GM12878 (cell line): ENCODE data around the gene ACADS. TPM values are rescaled to one million over a fixed set of nuclear protein-coding genes. Genes with fewer than 3 reads are reported as not detected.

Source experiments
- ATAC-seq: fragments of 200-7000 bp; cut with Tn5 transposase; 3 replicates; pipeline ENCODE4 v1.9.1; 2020; ENCODE audit warnings: mild to moderate bottlenecking, moderate library complexity
- BruUV-seq: library from RNA; stranded (reverse); fragments of 400-500 nt; replicated peaks from 2 replicates; lab custom pipeline; 2021; lab: Mats Ljungman, UMichigan
- CTCF ChIA-PET: fragments of 300-600 bp; sonication (Branson Sonifier 250); formaldehyde crosslinking; extraction: SDS; loops from one replicate; lab custom pipeline; 2021; ENCODE audit warnings: inconsistent platforms; lab: Yijun Ruan, JAX
- POLR2A ChIA-PET: fragments of 350-600 bp; formaldehyde crosslinking; extraction: SDS; loops from one replicate; lab custom pipeline; 2021; ENCODE audit warnings: inconsistent platforms; lab: Charles Lee
- RAD21 ChIA-PET: fragments of 300-600 bp; sonication (Branson Sonifier 250); formaldehyde crosslinking; loops from one replicate; lab custom pipeline; 2023; ENCODE audit warnings: antibody characterized with exemption; ENCODE audit not compliant: unreplicated experiment; lab: Charles Lee
- SMC1A ChIA-PET: fragments of 300-600 bp; sonication (Branson Sonifier 250); formaldehyde crosslinking; loops from one replicate; lab custom pipeline; 2023; ENCODE audit not compliant: unreplicated experiment, uncharacterized antibody; lab: Charles Lee
- DNase-seq: peaks from one replicate; pipeline ENCODE4 v3.0.0-alpha.2; 2011; ENCODE audit warnings: low read depth, low spot score
- FAIRE-seq: peaks from 3 replicates; lab custom pipeline; 2011; peaks lifted over from hg19 to GRCh38; lab: Jason Lieb, UNC
- H2AFZ ChIP-seq: 2 replicates; pipeline ENCODE4 v1.6.0; 2011; ENCODE audit warnings: low read depth, low read length, control low read depth; ENCODE audit not compliant: control insufficient read depth
- H3K27ac ChIP-seq: 2 replicates; pipeline ENCODE4 v1.5.1; 2011; ENCODE audit warnings: control low read depth; ENCODE audit not compliant: control insufficient read depth, insufficient read depth
- H3K27me3 ChIP-seq, 2 experiments: replicated peaks in 1 of 2; 2 replicates each; pipeline versions ENCODE4 v1.6.0 to v1.6.1; 2011; ENCODE audit warnings: low read length in 1 of 2; ENCODE audit not compliant: control insufficient read depth in 2 of 2, insufficient read depth in 2 of 2
- H3K36me3 ChIP-seq, 2 experiments: 2 replicates each; pipeline ENCODE4 v1.5.1; 2011; ENCODE audit warnings: low read length in 1 of 2; ENCODE audit not compliant: control insufficient read depth in 2 of 2, insufficient read depth in 2 of 2
- H3K4me1 ChIP-seq: 2 replicates; pipeline ENCODE4 v1.6.1; 2011; ENCODE audit warnings: mild to moderate bottlenecking, low read length, moderate library complexity, mixed read lengths; ENCODE audit not compliant: control insufficient read depth, insufficient read depth
- H3K4me2 ChIP-seq: 2 replicates; pipeline ENCODE4 v1.6.0; 2011; ENCODE audit warnings: control low read depth; ENCODE audit not compliant: control insufficient read depth, insufficient read depth
- H3K4me3 ChIP-seq: fragments of 200-600 bp; sonication (generic); 2 replicates; pipeline ENCODE4 v1.5.1; 2016
- H3K79me2 ChIP-seq: 2 replicates; pipeline ENCODE4 v1.6.0; 2011; ENCODE audit warnings: low read length; ENCODE audit not compliant: control insufficient read depth, insufficient read depth
- H3K9ac ChIP-seq: 2 replicates; pipeline ENCODE4 v1.8.0; 2011; ENCODE audit warnings: low read length, control low read depth, mixed read lengths; ENCODE audit not compliant: control insufficient read depth, insufficient read depth
- H3K9me3 ChIP-seq: replicated peaks from 3 replicates; pipeline ENCODE4 v1.5.1; 2011; ENCODE audit warnings: mild to moderate bottlenecking, low read length; ENCODE audit not compliant: control insufficient read depth, insufficient read depth
- H4K20me1 ChIP-seq: 2 replicates; pipeline ENCODE4 v1.6.0; 2011; ENCODE audit not compliant: control insufficient read depth, insufficient read depth
- ATF2 ChIP-seq: IDR thresholded peaks from 2 replicates; pipeline ENCODE4 v1.6.1; 2012; ENCODE audit warnings: low read length, inconsistent platforms
- BCL11A ChIP-seq: IDR thresholded peaks from 2 replicates; pipeline ENCODE4 v1.6.1; 2011; ENCODE audit warnings: low read depth, low read length
- BHLHE40 ChIP-seq, 2 experiments: fragments of 450-650 bp in 1 of 2; IDR thresholded peaks; 2 replicates each; pipeline ENCODE4 v1.6.1; 2011 to 2017; ENCODE audit warnings: low read depth in 2 of 2, borderline replicate concordance in 1 of 2, improper control_type of control experiment in 1 of 2, low read length in 1 of 2, mild to moderate bottlenecking in 1 of 2
- EZH2 ChIP-seq: IDR thresholded peaks from 2 replicates; pipeline ENCODE4 v1.6.1; 2012; ENCODE audit warnings: low read depth, mild to moderate bottlenecking, control low read depth, inconsistent platforms, low read length, borderline replicate concordance; ENCODE audit not compliant: control insufficient read depth
- HDAC6 ChIP-seq: fragments of 200-600 bp; sonication (generic); IDR thresholded peaks from one replicate; pipeline ENCODE4 v1.8.0; 2017; ENCODE audit warnings: antibody characterized with exemption; ENCODE audit not compliant: unreplicated experiment
- NFYB ChIP-seq: IDR thresholded peaks from 2 replicates; pipeline ENCODE4 v1.6.1; 2011; ENCODE audit warnings: low read depth, mild to moderate bottlenecking, low read length, improper control_type of control experiment, moderate library complexity; ENCODE audit not compliant: insufficient read depth
- PRDM15 ChIP-seq: fragments of 450-650 bp; formaldehyde crosslinking; IDR thresholded peaks from 2 replicates; pipeline ENCODE4 v1.4.0; 2020; ENCODE audit warnings: mild to moderate bottlenecking, moderate library complexity
- SKIL ChIP-seq: fragments of 450-650 bp; IDR thresholded peaks from 2 replicates; pipeline ENCODE4 v1.6.1; 2017; ENCODE audit warnings: mild to moderate bottlenecking, low read depth, inconsistent platforms; ENCODE audit not compliant: poor library complexity, severe bottlenecking
- STAT1 ChIP-seq: fragments of 450-650 bp; conservative IDR thresholded peaks from 2 replicates; pipeline ENCODE4 v1.6.1; 2014; ENCODE audit warnings: antibody characterized with exemption, mild to moderate bottlenecking
- TBL1XR1 ChIP-seq: IDR thresholded peaks from 2 replicates; pipeline ENCODE4 v1.6.1; 2012; ENCODE audit warnings: low read depth, low read length, improper control_type of control experiment
- TCF3 ChIP-seq: IDR thresholded peaks from 2 replicates; pipeline ENCODE4 v1.6.1; 2012; ENCODE audit warnings: low read depth, mild to moderate bottlenecking, low read length, borderline replicate concordance; ENCODE audit not compliant: insufficient read depth
- TCF7 ChIP-seq: IDR thresholded peaks from 2 replicates; pipeline ENCODE4 v1.6.1; 2014; ENCODE audit warnings: antibody characterized with exemption, borderline replicate concordance
- USF2 ChIP-seq: IDR thresholded peaks from 2 replicates; pipeline ENCODE4 v1.6.1; 2011; ENCODE audit warnings: low read depth, low read length, improper control_type of control experiment, borderline replicate concordance
- WGBS: methylation state at CpG from one replicate; pipeline ENCODE4 v1.1.6; 2016; ENCODE audit warnings: low lambda C conversion rate; ENCODE audit not compliant: insufficient replicate concordance, insufficient coverage; ENCODE audit errors: missing lambda C conversion rate; 5-methylcytosine and 5-hydroxymethylcytosine counted together
- in situ Hi-C: fragments of 300-500 bp; cut with MboI; formaldehyde crosslinking; loops from 9 replicates; pipeline ENCODE4 v1.14.3; 2018; ENCODE audit warnings: mixed read lengths
- intact Hi-C: fragments of 100-400 bp; cut with micrococcal nuclease; formaldehyde crosslinking; loops from one replicate; pipeline ENCODE4 v1.14.2; 2022; ENCODE audit not compliant: unreplicated experiment
- polyA plus RNA-seq, 11 experiments: library from polyadenylated mRNA; depleted of rRNA in 4 of 11; unstranded in 6 of 11; stranded (reverse) in 5 of 11; fragments of >200 nt; fragmentation: Nextera tagmentation in 4 of 11; fragmentation: Illumina TruSeq in 1 of 11; extraction: Ambion mirVana in 4 of 11; extraction: Trizol in 1 of 11; gene quantifications; 1 replicate in 1 of 11; 2 replicates in 10 of 11; pipeline versions ENCODE4 v1.2.1 to v1.2.3, GENCODE V29; 2011 to 2016; ENCODE audit warnings: inconsistent platforms in 2 of 11, missing spikeins in 2 of 11, low read depth in 1 of 11
- total RNA-seq, 4 experiments: library from RNA; depleted of rRNA in 3 of 4; stranded (reverse); fragments of >200 nt in 3 of 4; fragmentation: Illumina TruSeq in 1 of 4; extraction: Trizol in 1 of 4; gene quantifications; 2 replicates each; pipeline versions ENCODE4 v1.2.1 to v1.2.3, GENCODE V29; 2013 to 2021

Gene ACADS
- total and polyA plus RNA-seq, 10 of the 15 experiments (the other 5 are each of a cell fraction or from before 2014, with no cell fraction given), result 0.05 to 18.1 (median 10.2) TPM

GRCh38 chr12:120764816-120765215 is 39.2 kb downstream of the ACADS start (continued):
- no peak for TF ChIP-seq ATF2
- TF ChIP-seq NFYB, result no peak
- no peak for TF ChIP-seq TCF7
- TF ChIP-seq, all 136 proteins: peak for 0

GRCh38 chr12:120766566-120766965 is 40.9 kb downstream of the ACADS start:
- BruUV-seq, result no TSS peak
- Histone ChIP-seq H3K4me1 (no peaks in the 10 kb centered on the region), H3K9me3 (no peaks in the 10 kb centered on the region), H2AFZ (no peak overlapping the region), H3K27ac (no peak overlapping the region), H3K79me2 (no peaks in the 10 kb centered on the region), H3K4me3 (no peak overlapping the region), H3K36me3 (peaks cover 24 to 31% of the 10 kb centered on the region in 2 experiments), H3K27me3 (no peaks in the 10 kb centered on the region), H4K20me1 (no peaks in the 10 kb centered on the region), H3K4me2 (no peak overlapping the region), H3K9ac (no peak overlapping the region)
- CTCF ChIA-PET, result interaction anchor here (1.2 to 1.4 kb wide), 2 partner anchors 184 to 205 kb away, joined by 3 to 9 read pairs; no protein-coding TSS in a partner anchor
- RAD21 ChIA-PET, result no interaction called here
- intact Hi-C loops (no loop called here), in situ Hi-C loops (no loop called here)
- no peak for ATAC-seq
- POLR2A ChIA-PET, result interaction anchor here (1.3 to 1.5 kb wide), 2 partner anchors 8 to 61 kb away, joined by 3 to 5 read pairs; no protein-coding TSS in a partner anchor
- no peak for TF ChIP-seq USF2
- no peak for TF ChIP-seq BCL11A
- TF ChIP-seq TBL1XR1, result no peak
- no peak for TF ChIP-seq TCF3
- TF ChIP-seq SKIL, result no peak
- TF ChIP-seq PRDM15 (CRISPR knock-in tag), result no peak
- TF ChIP-seq HDAC6, result no peak
- TF ChIP-seq STAT1, result no peak
- no peak for TF ChIP-seq BHLHE40 (IDR thresholded peaks at IDR 0.05; ENCODE audit: borderline replicate concordance in 1 of 2, low read depth in 2 of 2, low read length in 1 of 2)
- TF ChIP-seq EZH2, result no peak
- DNase-seq, result no peak
- SMC1A ChIA-PET, result interaction anchor here (1.1 to 1.3 kb wide), 2 partner anchors 17 to 102 kb away, joined by 3 read pairs; no protein-coding TSS in a partner anchor
- FAIRE-seq, result no peak
- WGBS, result 66% methylated on average over 5 of the region's 5 CpGs
